Small intestine (tissue), 16 donors: Measurements from ENCODE around the gene ACSL4. TPM values are rescaled to one million over a fixed set of nuclear protein-coding genes. Genes with fewer than 3 reads are reported as not detected.

Experiments
- DNase-seq, 2 donors: peaks; one replicate each; pipeline versions ENCODE4 v3.0.0 to v3.0.0-alpha.2; 2013
- FAIRE-seq: peaks from 2 replicates; lab custom pipeline; 2012; peaks lifted over from hg19 to GRCh38; lab: Jason Lieb, UNC
- H3K27ac ChIP-seq, 3 donors: one replicate each; pipeline ENCODE4 v1.5.1; 2013; ENCODE audit warnings: low read length in 2 of 3, mild to moderate bottlenecking in 2 of 3, control low read depth in 1 of 3, inconsistent platforms in 1 of 3, low read depth in 1 of 3, moderate library complexity in 1 of 3
- H3K27me3 ChIP-seq, 3 donors: one replicate each; pipeline ENCODE4 v1.6.1; 2013; ENCODE audit warnings: low read length in 3 of 3, inconsistent platforms in 1 of 3; ENCODE audit not compliant: control insufficient read depth in 3 of 3, insufficient read depth in 3 of 3
- H3K36me3 ChIP-seq, 3 donors: one replicate each; pipeline ENCODE4 v1.6.1; 2013; ENCODE audit warnings: low read length in 3 of 3, inconsistent platforms in 1 of 3, low read depth in 1 of 3, mild to moderate bottlenecking in 1 of 3, moderate library complexity in 1 of 3; ENCODE audit not compliant: control insufficient read depth in 3 of 3, insufficient read depth in 2 of 3
- H3K4me1 ChIP-seq, 3 donors: one replicate each; pipeline ENCODE4 v1.6.1; 2013; ENCODE audit warnings: low read length in 2 of 3, inconsistent platforms in 1 of 3, low read depth in 1 of 3, mild to moderate bottlenecking in 1 of 3, moderate library complexity in 1 of 3; ENCODE audit not compliant: control insufficient read depth in 3 of 3, insufficient read depth in 2 of 3
- H3K4me3 ChIP-seq, 3 donors: one replicate each; pipeline ENCODE4 v1.5.1; 2013; ENCODE audit warnings: low read length in 3 of 3, control low read depth in 1 of 3, inconsistent platforms in 1 of 3, low read depth in 1 of 3, mild to moderate bottlenecking in 1 of 3, moderate library complexity in 1 of 3
- H3K9me3 ChIP-seq, 2 donors: one replicate each; pipeline ENCODE4 v1.6.1; 2013; ENCODE audit warnings: low read depth in 1 of 2, low read length in 1 of 2; ENCODE audit not compliant: control insufficient read depth in 2 of 2, insufficient read depth in 1 of 2
- WGBS, 3 donors: extraction: QIAGEN DNeasy Blood & Tissue Kit; methylation state at CpG; one replicate each; pipeline ENCODE4 v1.1.7; 2013; 5-methylcytosine and 5-hydroxymethylcytosine counted together
- long read RNA-seq, 10 donors: transcript quantifications; one replicate each; lab custom pipeline, GENCODE V29; 2026
- polyA plus RNA-seq, 4 donors: library from polyadenylated mRNA; stranded (reverse) in 3 of 4; unstranded in 1 of 4; fragments of 200-250 nt in 3 of 4; fragments of 120-200 nt in 1 of 4; gene quantifications; one replicate each; pipeline versions ENCODE4 v1.2.1 to v1.2.3, GENCODE V29; 2013
- donor health status: healthy with polysubstance abuse.
- donor health status: control.
- donor health status: control.
- donor health status: Bipolar disorder and iron deficiency.
- donor health status: healthy.

Gene ACSL4
- 10 to 100 TPM in 1 of 4 donors, 1 to 10 TPM in 3; 6.2 to 19.2 (median 7.7) TPM for polyA plus RNA-seq
- long read RNA-seq, donor 1, full-length matches to known transcripts: 1 of 1 reads
- long read RNA-seq, donor 1, partial matches to known transcripts: 0 of 1 reads
- long read RNA-seq, donor 1, other reads (novel, unspliced or antisense): 0 of 1 reads
- long read RNA-seq, donor 2: 0 reads
- long read RNA-seq, donor 3: 0 reads
- long read RNA-seq, donor 4: 0 reads
- long read RNA-seq, donor 5: 0 reads
- long read RNA-seq, donor 6: 0 reads
- long read RNA-seq, donor 7, full-length matches to known transcripts: 2 of 2 reads
- long read RNA-seq, donor 7, partial matches to known transcripts: 0 of 2 reads
- long read RNA-seq, donor 7, other reads (novel, unspliced or antisense): 0 of 2 reads
- long read RNA-seq, donor 8: 0 reads
- long read RNA-seq, donor 9: 0 reads
- long read RNA-seq, donor 10: 0 reads

GRCh38 chrX:109732807-109733612 lies at the start of gene ACSL4:
ACSL4 (minus strand) TSS chrX:109733257; CDS start chrX:109683363, 49,894 bp downstream.
- H3K27ac ChIP-seq: peak within 1 kb of the TSS; percentile 60 to 90 (median 71)
- no peaks in the 10 kb centered on the region for H3K27me3 ChIP-seq
- FAIRE-seq: no peak
- 0 to 40% (median 20%) methylated on average over 12 to 89 of the region's 89 CpGs for WGBS, 3 donors
- H3K4me1 ChIP-seq: no peaks in the 10 kb centered on the region
- DNase-seq: peak; percentile 77 to 88
- peak within 1 kb of the TSS; percentile 45 to 77 (median 68) for H3K4me3 ChIP-seq
- no peaks in the 10 kb centered on the region for H3K36me3 ChIP-seq
- H3K9me3 ChIP-seq: no peaks in the 10 kb centered on the region

GRCh38 chrX:109777749-109778148 lies 44.7 kb upstream of the ACSL4 start:
- 86 to 94% (median 88%) methylated on average over 4 of the region's 4 CpGs for WGBS, 3 donors
- H3K9me3 ChIP-seq: no peaks in the 10 kb centered on the region
- no peak for FAIRE-seq
- no peak overlapping the region for H3K4me3 ChIP-seq
- no peaks in the 10 kb centered on the region for H3K27me3 ChIP-seq
- no peaks in the 10 kb centered on the region for H3K4me1 ChIP-seq
- H3K36me3 ChIP-seq: no peaks in the 10 kb centered on the region
- H3K27ac ChIP-seq: no peak overlapping the region
- no peak for DNase-seq

- no peaks in the 10 kb centered on the region for H3K9me3 ChIP-seq
- H3K27me3 ChIP-seq: no peaks in the 10 kb centered on the region
- no peaks in the 10 kb centered on the region for H3K36me3 ChIP-seq
- WGBS, 3 donors: 78 to 87% (median 86%) methylated on average over 4 of the region's 4 CpGs
- H3K4me1 ChIP-seq: no peaks in the 10 kb centered on the region
- H3K4me3 ChIP-seq: no peak overlapping the region
- no peak overlapping the region for H3K27ac ChIP-seq
- no peak for FAIRE-seq
- no peak for DNase-seq
Observed at GRCh38 chrX:109776986-109777385, 43.9 kb upstream of the ACSL4 start.

- no peak for DNase-seq
- Histone ChIP-seq H3K27ac (no peak overlapping the region), H3K4me1 (no peaks in the 10 kb centered on the region), H3K4me3 (no peak overlapping the region), H3K9me3 (no peaks in the 10 kb centered on the region), H3K27me3 (no peaks in the 10 kb centered on the region), H3K36me3 (no peaks in the 10 kb centered on the region)
- WGBS, 3 donors: 69 to 88% (median 73%) methylated on average over 3 of the region's 3 CpGs
- FAIRE-seq: no peak
Observed at GRCh38 chrX:109776432-109776831, 43.4 kb upstream of the ACSL4 start.

- WGBS, 3 donors: 77 to 88% (median 80%) methylated on average over 3 of the region's 3 CpGs
- Histone ChIP-seq H3K27me3 (no peaks in the 10 kb centered on the region), H3K27ac (no peak overlapping the region), H3K4me1 (no peaks in the 10 kb centered on the region), H3K4me3 (no peak overlapping the region), H3K9me3 (no peaks in the 10 kb centered on the region), H3K36me3 (no peaks in the 10 kb centered on the region)
- no peak for FAIRE-seq
- no peak for DNase-seq
Observed at GRCh38 chrX:109775386-109775785, 42.3 kb upstream of the ACSL4 start.

- Histone ChIP-seq H3K27ac (no peak overlapping the region), H3K36me3 (no peaks in the 10 kb centered on the region), H3K4me1 (no peaks in the 10 kb centered on the region), H3K9me3 (no peaks in the 10 kb centered on the region), H3K4me3 (no peak overlapping the region), H3K27me3 (no peaks in the 10 kb centered on the region)
- WGBS, 3 donors: 50 to 80% (median 57%) methylated on average over 5 of the region's 5 CpGs
- DNase-seq (no peak), FAIRE-seq (no peak)
Observed at GRCh38 chrX:109774706-109775105, 41.6 kb upstream of the ACSL4 start.

GRCh38 chrX:109774136-109774535 lies 41.1 kb upstream of the ACSL4 start:
- WGBS, 3 donors: 75 to 100% (median 81%) methylated on average over 1 of the region's 1 CpG
- H3K27ac ChIP-seq: peak overlapping the region in 1 of 3 donors; percentile 38
- no peaks in the 10 kb centered on the region for H3K36me3 ChIP-seq
- H3K4me1 ChIP-seq: no peaks in the 10 kb centered on the region
- no peak overlapping the region for H3K4me3 ChIP-seq
- no peaks in the 10 kb centered on the region for H3K27me3 ChIP-seq
- H3K9me3 ChIP-seq: no peaks in the 10 kb centered on the region
- FAIRE-seq: no peak
- no peak for DNase-seq

- no peaks in the 10 kb centered on the region for H3K9me3 ChIP-seq
- H3K4me3 ChIP-seq: no peak overlapping the region
- DNase-seq (no peak), FAIRE-seq (no peak)
- 79 to 87% (median 81%) methylated on average over 2 of the region's 2 CpGs for WGBS, 3 donors
- H3K36me3 ChIP-seq: no peaks in the 10 kb centered on the region
- H3K4me1 ChIP-seq: no peaks in the 10 kb centered on the region
- no peak overlapping the region for H3K27ac ChIP-seq
- H3K27me3 ChIP-seq: no peaks in the 10 kb centered on the region
Observed at GRCh38 chrX:109773374-109773773, 40.3 kb upstream of the ACSL4 start.
